ENCODE results near the gene THOC6. TPM values are rescaled to one million over a fixed set of nuclear protein-coding genes. Genes with fewer than 3 reads are reported as not detected.

The THOC6 gene
- total and polyA plus RNA-seq, 4 donors = 10.8 to 14.8 (median 11.7) TPM

DNA sequence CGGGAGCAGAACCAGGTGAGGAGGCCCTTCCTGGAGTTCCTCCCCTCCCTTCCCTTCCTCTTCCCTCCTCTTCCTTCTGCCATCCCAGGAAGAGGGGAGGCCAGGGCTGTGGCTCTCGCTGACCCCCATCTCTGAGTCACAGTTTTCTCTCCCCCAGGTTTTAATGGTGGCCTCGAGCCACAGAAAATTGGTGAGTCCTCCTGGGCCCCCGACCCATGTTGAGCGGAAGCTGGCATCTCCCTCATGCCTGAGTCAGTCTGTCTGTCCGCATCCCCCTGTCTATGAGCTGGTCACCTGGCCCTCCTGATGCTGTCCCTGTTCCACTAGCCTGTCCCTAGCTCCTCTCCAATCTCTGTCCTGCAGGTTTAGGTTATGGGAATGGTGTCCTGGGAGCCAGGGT lies 23.9 kb upstream of the THOC6 start:
- no peak for DNase-seq (ENCODE audit: low spot score)
- 88% methylated on average over 6 of the region's 6 CpGs for WGBS
- TF ChIP-seq, protein P1, sequence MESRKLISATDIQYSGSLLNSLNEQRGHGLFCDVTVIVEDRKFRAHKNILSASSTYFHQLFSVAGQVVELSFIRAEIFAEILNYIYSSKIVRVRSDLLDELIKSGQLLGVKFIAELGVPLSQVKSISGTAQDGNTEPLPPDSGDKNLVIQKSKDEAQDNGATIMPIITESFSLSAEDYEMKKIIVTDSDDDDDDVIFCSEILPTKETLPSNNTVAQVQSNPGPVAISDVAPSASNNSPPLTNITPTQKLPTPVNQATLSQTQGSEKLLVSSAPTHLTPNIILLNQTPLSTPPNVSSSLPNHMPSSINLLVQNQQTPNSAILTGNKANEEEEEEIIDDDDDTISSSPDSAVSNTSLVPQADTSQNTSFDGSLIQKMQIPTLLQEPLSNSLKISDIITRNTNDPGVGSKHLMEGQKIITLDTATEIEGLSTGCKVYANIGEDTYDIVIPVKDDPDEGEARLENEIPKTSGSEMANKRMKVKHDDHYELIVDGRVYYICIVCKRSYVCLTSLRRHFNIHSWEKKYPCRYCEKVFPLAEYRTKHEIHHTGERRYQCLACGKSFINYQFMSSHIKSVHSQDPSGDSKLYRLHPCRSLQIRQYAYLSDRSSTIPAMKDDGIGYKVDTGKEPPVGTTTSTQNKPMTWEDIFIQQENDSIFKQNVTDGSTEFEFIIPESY (IDR thresholded peaks at IDR 0.05) = no peak
- TF ChIP-seq, protein P2, sequence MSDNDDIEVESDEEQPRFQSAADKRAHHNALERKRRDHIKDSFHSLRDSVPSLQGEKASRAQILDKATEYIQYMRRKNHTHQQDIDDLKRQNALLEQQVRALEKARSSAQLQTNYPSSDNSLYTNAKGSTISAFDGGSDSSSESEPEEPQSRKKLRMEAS (IDR thresholded peaks at IDR 0.05) = no peak
- TF ChIP-seq EGR1 (IDR thresholded peaks at IDR 0.05; ENCODE audit: low read depth in 2 of 2) (no peak), SP1 (IDR thresholded peaks at IDR 0.05) (no peak), GABPA (IDR thresholded peaks at IDR 0.05 in 1 of 2, conservative IDR thresholded peaks at IDR 0.05 in 1 of 2) (no peak), RXRA (IDR thresholded peaks at IDR 0.05) (no peak), HNF4A (conservative IDR thresholded peaks at IDR 0.05) (no peak), FOXA1 (IDR thresholded peaks at IDR 0.05) (no peak), ATF3 (IDR thresholded peaks at IDR 0.05) (no peak), FOXA2 (IDR thresholded peaks at IDR 0.05) (no peak), HNF4G (IDR thresholded peaks at IDR 0.05) (no peak), NR2F2 (IDR thresholded peaks at IDR 0.05) (no peak), JUND (IDR thresholded peaks at IDR 0.05) (no peak)
- TF ChIP-seq, protein P3, sequence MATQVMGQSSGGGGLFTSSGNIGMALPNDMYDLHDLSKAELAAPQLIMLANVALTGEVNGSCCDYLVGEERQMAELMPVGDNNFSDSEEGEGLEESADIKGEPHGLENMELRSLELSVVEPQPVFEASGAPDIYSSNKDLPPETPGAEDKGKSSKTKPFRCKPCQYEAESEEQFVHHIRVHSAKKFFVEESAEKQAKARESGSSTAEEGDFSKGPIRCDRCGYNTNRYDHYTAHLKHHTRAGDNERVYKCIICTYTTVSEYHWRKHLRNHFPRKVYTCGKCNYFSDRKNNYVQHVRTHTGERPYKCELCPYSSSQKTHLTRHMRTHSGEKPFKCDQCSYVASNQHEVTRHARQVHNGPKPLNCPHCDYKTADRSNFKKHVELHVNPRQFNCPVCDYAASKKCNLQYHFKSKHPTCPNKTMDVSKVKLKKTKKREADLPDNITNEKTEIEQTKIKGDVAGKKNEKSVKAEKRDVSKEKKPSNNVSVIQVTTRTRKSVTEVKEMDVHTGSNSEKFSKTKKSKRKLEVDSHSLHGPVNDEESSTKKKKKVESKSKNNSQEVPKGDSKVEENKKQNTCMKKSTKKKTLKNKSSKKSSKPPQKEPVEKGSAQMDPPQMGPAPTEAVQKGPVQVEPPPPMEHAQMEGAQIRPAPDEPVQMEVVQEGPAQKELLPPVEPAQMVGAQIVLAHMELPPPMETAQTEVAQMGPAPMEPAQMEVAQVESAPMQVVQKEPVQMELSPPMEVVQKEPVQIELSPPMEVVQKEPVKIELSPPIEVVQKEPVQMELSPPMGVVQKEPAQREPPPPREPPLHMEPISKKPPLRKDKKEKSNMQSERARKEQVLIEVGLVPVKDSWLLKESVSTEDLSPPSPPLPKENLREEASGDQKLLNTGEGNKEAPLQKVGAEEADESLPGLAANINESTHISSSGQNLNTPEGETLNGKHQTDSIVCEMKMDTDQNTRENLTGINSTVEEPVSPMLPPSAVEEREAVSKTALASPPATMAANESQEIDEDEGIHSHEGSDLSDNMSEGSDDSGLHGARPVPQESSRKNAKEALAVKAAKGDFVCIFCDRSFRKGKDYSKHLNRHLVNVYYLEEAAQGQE (IDR thresholded peaks at IDR 0.05) = no peak

GRCh38 chr16:3000540-3000939 lies 23.3 kb upstream of the THOC6 start:
- DNase-seq (ENCODE audit: low spot score) = no peak
- TF ChIP-seq NR2F2 (IDR thresholded peaks at IDR 0.05) = no peak
- no peak for TF ChIP-seq HNF4A (conservative IDR thresholded peaks at IDR 0.05)
- no peak for TF ChIP-seq RAD21 (IDR thresholded peaks at IDR 0.05)
- no peak for TF ChIP-seq RXRA (IDR thresholded peaks at IDR 0.05)
- no peak for TF ChIP-seq FOXA1 (IDR thresholded peaks at IDR 0.05)
- TF ChIP-seq SP1 (IDR thresholded peaks at IDR 0.05) = no peak
- no peak for TF ChIP-seq JUND (IDR thresholded peaks at IDR 0.05)
- no peak for TF ChIP-seq HNF4G (IDR thresholded peaks at IDR 0.05)
- TF ChIP-seq, protein P1 (IDR thresholded peaks at IDR 0.05) = no peak
- no peak for TF ChIP-seq CTCF (IDR thresholded peaks at IDR 0.05; ENCODE audit: low read depth, low read length, missing input control)
- TF ChIP-seq EGR1 (IDR thresholded peaks at IDR 0.05; ENCODE audit: low read depth in 2 of 2) = no peak
- TF ChIP-seq FOXA2 (IDR thresholded peaks at IDR 0.05) = no peak
- no peak for TF ChIP-seq ATF3 (IDR thresholded peaks at IDR 0.05)
- TF ChIP-seq, protein P2 (IDR thresholded peaks at IDR 0.05) = no peak
- TF ChIP-seq TAF1 (conservative IDR thresholded peaks at IDR 0.05) = no peak

More for the DNA sequence above, 23.9 kb upstream of the THOC6 start:
- Histone ChIP-seq H3K9me3 (ENCODE audit: control insufficient read depth in 4 of 4, low read length in 3 of 4) (no peaks in the 10 kb centered on the region), H3K4me1 (ENCODE audit: control insufficient read depth in 4 of 4, insufficient read depth in 4 of 4, low read length in 3 of 4) (peaks cover 0 to 2% (median 0%) of the 10 kb centered on the region in 4 donors), H3K27ac (ENCODE audit: low read depth in 1 of 2, low read length in 2 of 2) (no peak overlapping the region), H3K4me3 (ENCODE audit: low read depth in 1 of 3, low read length in 3 of 3) (no peak overlapping the region), H3K36me3 (ENCODE audit: control insufficient read depth in 4 of 4, insufficient read depth in 3 of 4, low read depth in 1 of 4, low read length in 3 of 4) (no peaks in the 10 kb centered on the region), H3K27me3 (ENCODE audit: control insufficient read depth in 4 of 4, insufficient read depth in 4 of 4, low read length in 3 of 4) (no peaks in the 10 kb centered on the region), H3K9ac (ENCODE audit: low read depth in 1 of 2, low read length in 2 of 2) (no peak overlapping the region)

More at GRCh38 chr16:3000540-3000939, 23.3 kb upstream of the THOC6 start:
- no peak overlapping the region for H3K27ac ChIP-seq (ENCODE audit: low read depth in 1 of 2, low read length in 2 of 2)
- 92% methylated on average over 4 of the region's 4 CpGs for WGBS
- H3K36me3 ChIP-seq (ENCODE audit: control insufficient read depth in 4 of 4, insufficient read depth in 3 of 4, low read depth in 1 of 4, low read length in 3 of 4) = no peaks in the 10 kb centered on the region
- H3K4me3 ChIP-seq (ENCODE audit: low read depth in 1 of 3, low read length in 3 of 3) = no peak overlapping the region
- no peaks in the 10 kb centered on the region for H3K27me3 ChIP-seq (ENCODE audit: control insufficient read depth in 4 of 4, insufficient read depth in 4 of 4, low read length in 3 of 4)
- no peak overlapping the region for H3K9ac ChIP-seq (ENCODE audit: low read depth in 1 of 2, low read length in 2 of 2)
- peaks cover 0 to 2% (median 0%) of the 10 kb centered on the region in 4 donors for H3K4me1 ChIP-seq (ENCODE audit: control insufficient read depth in 4 of 4, insufficient read depth in 4 of 4, low read length in 3 of 4)
- no peaks in the 10 kb centered on the region for H3K9me3 ChIP-seq (ENCODE audit: control insufficient read depth in 4 of 4, low read length in 3 of 4)
